GM19455 (cell line): ENCODE measurements around the gene FBXW8.
A peak's percentile ranks its signal among the peaks of the same experiment; 100 is the strongest.
"Not testable (repeated sequence)": the region's sequence is repeated elsewhere in the genome, so short reads cannot be mapped to it uniquely, and the experiment has no call there.

ENCODE experiments used
- ATAC-seq: cut with Tn5 transposase; IDR thresholded peaks from one replicate; pipeline ENCODE4 v1.9.1; 2021; ENCODE audit not compliant: unreplicated experiment

The FBXW8 gene

GRCh38 chr12:117052386-117053049 is 141.8 kb downstream of the FBXW8 start:
- ATAC-seq = peak; percentile 53

DNA sequence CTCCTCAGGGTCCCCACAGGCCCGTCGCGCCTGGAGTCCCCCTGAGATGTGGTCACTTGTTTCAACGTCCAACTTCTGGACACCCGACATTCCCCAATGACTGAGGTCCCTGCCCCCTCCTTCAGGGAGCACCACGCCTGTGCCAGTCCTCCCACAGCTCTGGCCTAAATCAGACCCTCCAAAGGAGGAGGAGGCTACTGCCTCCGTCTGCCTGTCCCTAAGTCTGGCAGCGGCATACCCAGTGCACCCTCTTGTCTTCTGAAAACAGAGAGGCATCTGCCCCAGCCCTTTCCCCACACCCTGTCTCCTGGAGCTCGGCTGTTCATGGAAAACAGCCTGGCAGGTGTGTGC is 142.3 kb downstream of the FBXW8 start:
- ATAC-seq = no peak

GRCh38 chr12:117053597-117054201 is 142.9 kb downstream of the FBXW8 start:
- no peak for ATAC-seq

DNA sequence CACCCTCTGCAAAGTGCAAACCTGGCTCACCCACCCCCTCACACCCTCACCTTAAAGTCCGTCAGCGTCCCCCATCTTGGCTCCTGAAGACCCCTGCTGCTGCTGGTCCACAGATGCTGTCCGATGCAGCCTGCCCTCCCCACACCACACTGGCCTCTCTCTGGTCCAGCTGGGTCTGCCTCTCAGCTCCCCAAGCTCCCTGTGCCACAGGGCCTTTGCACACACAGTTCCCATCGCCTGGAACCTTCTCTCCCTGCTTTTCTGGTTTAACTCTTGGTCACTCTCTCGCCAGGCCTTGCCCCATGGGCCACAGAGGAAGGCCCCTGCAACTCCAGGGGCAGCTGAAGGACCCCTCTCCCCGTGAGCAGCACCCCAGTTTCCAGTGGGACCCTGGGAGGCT is 143.5 kb downstream of the FBXW8 start:
- no peak for ATAC-seq

GRCh38 chr12:117057626-117058025 is 146.9 kb downstream of the FBXW8 start:
- ATAC-seq = not testable (repeated sequence)

- ATAC-seq = no peak
Observed at GRCh38 chr12:117058442-117059072, 147.8 kb downstream of the FBXW8 start.

- no peak for ATAC-seq
Observed at GRCh38 chr12:117059156-117059555, 148.4 kb downstream of the FBXW8 start.

DNA sequence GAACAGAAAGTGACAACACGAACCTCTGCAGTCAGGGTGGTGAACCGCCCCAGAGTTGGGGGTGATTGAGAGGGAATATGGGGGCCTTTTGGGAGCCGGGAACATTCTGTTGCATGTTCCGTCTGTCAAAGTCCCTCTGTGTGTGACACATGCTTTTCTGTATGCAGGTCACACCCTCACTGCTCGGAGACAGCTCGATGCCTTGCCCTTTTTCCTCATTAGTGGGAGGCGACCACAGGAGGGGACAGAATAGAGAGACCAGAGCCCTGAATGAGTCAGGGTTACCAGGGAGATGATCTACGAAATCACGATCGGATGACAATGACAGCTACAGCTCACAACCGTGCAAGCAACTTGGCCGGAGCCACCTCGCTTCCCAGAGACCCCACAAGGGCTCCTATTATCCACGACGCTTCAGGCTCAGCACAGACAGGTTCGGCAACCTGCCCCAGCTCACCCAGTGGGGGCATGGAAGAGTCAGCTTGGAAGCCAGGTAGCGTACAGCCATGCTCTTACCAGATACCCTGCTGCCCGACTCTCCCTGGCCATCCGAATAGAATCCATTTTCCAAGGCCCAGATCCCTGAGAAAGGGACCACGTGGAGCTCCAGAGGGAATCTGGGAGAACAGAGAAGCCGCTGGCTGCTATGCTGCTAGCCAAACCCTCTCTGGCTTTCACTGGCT is 149.6 kb downstream of the FBXW8 start:
- no peak for ATAC-seq

- ATAC-seq = no peak
Observed at GRCh38 chr12:117060929-117061305, 150.2 kb downstream of the FBXW8 start.

DNA sequence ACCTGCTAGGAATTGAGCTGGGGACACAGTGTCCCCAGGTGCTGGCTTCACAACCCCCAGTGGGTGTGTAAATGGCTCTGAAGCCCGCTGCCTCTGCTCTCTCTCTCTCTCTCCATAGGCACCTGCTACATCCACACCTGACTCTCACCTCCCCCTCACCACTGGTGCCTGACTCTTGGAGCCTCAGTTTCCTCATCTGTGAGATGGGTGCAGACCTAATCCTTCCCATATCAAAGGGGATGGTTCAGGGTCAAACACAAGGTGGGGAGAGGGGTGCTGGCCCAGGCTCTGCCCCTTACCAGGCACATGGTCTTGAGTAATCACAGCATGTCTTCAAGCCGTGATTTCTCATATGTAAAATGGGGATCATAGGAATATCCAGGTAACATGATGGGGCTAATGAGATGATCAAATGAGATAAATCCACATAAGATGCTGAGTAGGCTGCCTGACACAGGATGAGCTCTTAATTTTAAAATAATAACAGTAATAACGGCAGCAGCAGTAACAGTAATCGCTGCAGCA is 150.9 kb downstream of the FBXW8 start:
- no peak for ATAC-seq

DNA sequence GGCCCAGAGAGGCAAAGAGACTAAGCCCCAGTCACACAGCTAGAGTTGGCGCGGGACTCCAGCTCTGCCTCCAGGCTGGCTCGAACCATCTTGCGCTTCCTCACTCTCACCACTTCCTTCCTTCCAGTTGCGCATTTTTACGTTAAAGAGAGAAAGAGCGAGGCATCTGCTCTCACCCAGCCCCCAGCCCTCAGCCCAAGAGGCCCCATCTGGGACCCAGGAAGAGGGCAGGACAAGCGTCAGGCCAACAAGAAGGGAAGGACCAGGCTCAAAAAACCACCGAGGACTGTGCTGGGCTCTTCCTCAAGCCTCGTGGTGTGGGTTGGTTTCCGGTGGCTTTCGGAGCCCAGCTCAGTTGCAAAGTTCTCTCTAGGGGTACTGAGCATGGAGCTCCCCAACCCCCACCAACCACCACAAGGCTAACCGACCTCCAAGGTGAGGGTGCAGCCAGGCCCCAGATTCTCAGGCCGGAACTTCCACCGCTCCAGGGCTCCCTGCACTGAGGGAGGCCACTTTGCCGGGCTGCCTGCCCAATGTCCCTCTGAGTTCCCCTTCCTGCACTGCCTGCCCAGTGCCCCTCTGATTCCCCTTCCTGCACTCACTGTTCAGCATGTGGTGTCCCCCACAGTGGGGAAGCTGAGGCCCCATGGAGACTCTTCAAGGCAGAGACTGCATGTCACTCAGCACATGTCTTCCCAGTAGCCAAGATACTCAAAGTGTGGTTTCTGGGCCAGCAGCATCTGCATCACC is 152.6 kb downstream of the FBXW8 start:
- no peak for ATAC-seq

DNA sequence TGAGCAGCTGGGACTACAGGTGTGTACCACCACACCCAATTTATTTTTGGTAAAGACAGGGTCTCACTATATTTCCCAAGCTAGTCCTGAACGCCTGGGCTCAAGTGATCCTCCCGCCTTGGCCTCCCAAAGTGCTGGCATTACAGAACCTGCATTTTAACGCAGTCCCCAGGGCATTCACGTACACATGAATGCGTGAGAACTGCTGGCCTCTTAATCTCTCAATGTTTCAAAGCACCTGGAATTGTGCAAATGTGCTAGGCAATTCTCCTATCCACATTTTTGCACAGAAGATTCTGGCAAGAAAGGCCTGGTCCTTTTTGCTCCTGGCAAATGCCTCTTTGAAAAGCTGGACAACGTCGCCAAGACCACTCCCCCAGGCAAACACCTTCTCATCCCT is 153.3 kb downstream of the FBXW8 start:
- no peak for ATAC-seq

DNA sequence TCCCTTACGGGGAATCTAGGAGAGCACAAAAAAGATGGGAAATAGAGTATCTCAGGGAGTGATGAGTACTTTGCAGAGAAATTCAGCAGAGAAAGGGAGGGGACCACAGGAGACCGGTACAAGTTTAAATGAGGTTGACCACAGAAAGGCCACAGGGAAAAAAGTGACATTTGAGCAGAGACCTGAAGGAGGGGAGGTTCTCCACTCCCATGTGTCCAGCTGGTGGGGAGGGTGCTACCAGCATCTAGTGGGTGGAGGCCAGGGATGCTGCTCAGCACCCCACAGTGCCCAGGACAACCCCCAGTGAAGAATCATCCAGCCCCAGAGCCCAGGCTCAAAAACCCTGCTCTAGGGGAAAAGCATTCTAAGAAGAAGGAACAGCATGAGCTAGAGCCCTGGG is 153.8 kb downstream of the FBXW8 start:
- ATAC-seq = no peak

DNA sequence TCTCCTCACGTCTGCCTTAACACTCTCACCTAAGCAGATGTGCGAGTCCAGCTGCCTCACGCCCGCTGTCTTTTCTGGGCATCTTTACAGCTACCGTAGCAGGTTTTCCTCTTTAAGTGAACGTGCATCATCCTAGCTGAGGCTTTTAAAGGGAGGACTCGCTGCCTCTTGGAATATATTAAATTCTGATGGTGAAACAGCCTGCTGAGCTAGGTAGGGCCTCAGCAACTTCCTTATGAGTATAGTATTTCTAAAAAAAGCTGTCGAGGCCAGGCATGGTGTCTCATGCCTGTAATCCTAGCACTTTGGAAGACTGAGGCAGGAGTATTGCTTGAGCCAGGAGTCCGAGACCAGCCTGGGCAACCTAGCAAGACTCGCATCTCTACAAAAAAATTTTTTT is 156.3 kb downstream of the FBXW8 start:
- no peak for ATAC-seq

DNA sequence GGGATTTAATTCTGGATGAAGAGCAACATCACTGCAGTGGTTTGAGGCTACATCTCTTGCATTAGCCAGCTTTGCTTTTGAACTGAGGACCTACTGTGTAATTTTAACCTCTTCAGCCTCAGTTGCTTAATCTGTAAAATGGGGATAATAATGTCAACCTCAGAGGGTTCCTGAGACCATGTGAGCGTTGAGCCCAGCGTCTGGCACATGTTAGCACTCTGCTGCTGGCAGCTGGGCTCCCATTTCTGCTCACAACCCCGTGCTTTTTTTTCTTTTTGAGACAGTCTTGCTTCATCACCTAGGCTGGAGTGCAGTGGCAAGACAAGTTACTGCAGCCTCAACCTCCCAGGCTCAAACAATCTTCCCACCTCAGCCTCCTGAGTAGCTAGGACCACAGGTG is 156.9 kb downstream of the FBXW8 start:
- no peak for ATAC-seq

DNA sequence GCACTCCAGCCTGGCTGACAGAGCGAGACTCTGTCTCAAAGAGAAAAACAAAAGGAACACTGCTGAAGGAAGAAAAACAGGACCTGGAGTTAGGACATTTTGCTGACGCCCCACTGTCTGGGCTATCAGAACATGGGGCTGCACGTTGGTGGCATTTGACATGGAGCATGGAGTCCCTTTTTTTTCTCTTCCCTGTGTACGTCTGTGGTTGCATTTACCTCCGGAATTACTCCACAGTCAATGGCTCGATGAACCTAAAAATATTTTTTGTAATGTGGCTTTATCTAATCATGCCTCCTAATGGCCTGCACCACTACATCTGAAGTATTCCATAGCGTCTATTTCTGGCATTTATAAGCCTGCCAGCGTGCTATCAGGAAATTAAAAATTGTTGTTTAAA is 157.7 kb downstream of the FBXW8 start:
- no peak for ATAC-seq

GRCh38 chr12:117069101-117069797 is 158.5 kb downstream of the FBXW8 start:
- ATAC-seq = no peak

DNA sequence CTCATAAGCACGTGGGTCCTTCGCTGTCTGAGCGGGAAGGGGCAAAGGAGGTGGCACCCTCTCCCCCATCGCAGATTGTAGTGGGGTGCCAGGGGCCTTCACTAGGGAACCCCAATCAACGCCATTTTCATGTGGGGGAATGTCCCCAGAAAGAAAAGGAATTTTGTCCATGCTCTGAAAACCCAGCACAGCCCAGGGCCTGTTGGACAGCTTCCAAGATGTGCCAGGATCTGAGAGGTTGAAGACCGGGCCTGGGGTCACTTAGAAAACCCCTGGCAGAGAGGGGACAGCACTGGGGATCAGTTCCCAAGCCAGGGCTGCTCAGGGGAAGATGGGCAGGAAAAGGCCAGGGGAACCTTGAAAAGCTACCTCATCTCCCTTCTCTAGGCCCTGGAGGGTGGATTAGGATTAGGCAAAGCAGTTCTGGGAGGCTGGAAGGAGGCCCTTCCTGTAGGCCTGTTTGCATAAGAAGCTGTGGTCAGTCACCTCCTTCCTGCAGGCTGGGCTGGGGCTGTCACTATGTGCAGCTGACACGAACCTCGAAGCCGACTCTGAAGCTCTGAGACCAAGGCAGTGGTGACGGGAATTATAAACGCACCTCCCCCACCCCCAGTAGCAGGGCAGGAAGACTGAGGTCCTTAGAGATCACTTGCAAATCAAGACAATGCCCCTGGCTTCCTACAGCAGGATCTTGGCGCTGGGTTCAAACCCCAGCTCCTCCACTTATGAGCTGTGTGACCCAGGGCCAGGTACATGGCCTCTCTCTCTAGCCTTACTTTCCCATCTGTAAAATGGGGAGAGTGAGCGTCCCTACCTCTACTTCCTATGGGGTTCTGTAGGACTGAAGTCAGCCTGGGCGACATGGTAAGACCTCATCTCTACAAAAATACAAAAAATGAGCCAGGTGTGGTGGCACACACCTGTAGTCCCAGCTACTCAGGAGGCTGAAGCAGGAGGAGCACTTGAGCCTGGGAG is 159.5 kb downstream of the FBXW8 start:
- ATAC-seq = no peak

- no peak for ATAC-seq
Observed at GRCh38 chr12:117071009-117071408, 160.3 kb downstream of the FBXW8 start.
